Vagina (tissue), 2 donors: ENCODE data around the gene SENP6. TPM values are rescaled to one million over a fixed set of nuclear protein-coding genes. Genes with fewer than 3 reads are reported as not detected.
"Not testable (repeated sequence)": the region's sequence is repeated elsewhere in the genome, so short reads cannot be mapped to it uniquely, and the experiment has no call there.

Experiments used
- DNase-seq, 2 donors: peaks; one replicate each; pipeline ENCODE4 v3.0.0-alpha.2; 2017; ENCODE audit errors: extremely low spot score in 2 of 2
- H3K27ac ChIP-seq: fragments of 200-600 bp; sonication (generic); one replicate; pipeline ENCODE4 v1.5.1; 2019
- H3K27me3 ChIP-seq: fragments of 200-600 bp; sonication (generic); one replicate; pipeline ENCODE4 v1.5.1; 2019
- H3K36me3 ChIP-seq, 2 donors: fragments of 200-600 bp; sonication (generic); one replicate each; pipeline ENCODE4 v1.5.1; 2017 to 2019
- H3K4me1 ChIP-seq: fragments of 200-600 bp; sonication (generic); one replicate; pipeline ENCODE4 v1.5.1; 2019
- H3K4me3 ChIP-seq, 2 donors: fragments of 200-600 bp; sonication (generic); 1 replicate in 1 of 2; 2 replicates in 1 of 2; pipeline ENCODE4 v1.5.1; 2016 to 2019
- H3K9me3 ChIP-seq: fragments of 200-600 bp; sonication (generic); one replicate; pipeline ENCODE4 v1.5.1; 2019
- CTCF ChIP-seq, 3 experiments: fragments of 450-650 bp in 2 of 3; fragments of 200-600 bp in 1 of 3; sonication (generic) in 1 of 3; IDR thresholded peaks; one replicate each; pipeline ENCODE4 v1.5.1; 2017 to 2019; ENCODE audit warnings: antibody characterized with exemption in 3 of 3, mild to moderate bottlenecking in 2 of 3, moderate library complexity in 2 of 3
- POLR2A ChIP-seq, 2 donors: fragments of 450-650 bp; IDR thresholded peaks; one replicate each; pipeline ENCODE4 v1.6.1; 2017; ENCODE audit warnings: antibody characterized with exemption in 2 of 2, mild to moderate bottlenecking in 2 of 2, moderate library complexity in 2 of 2
- POLR2AphosphoS5 ChIP-seq, 2 donors: sonication (generic); formaldehyde crosslinking; IDR thresholded peaks; one replicate each; pipeline ENCODE4 v1.9.0; 2017; ENCODE audit warnings: antibody characterized with exemption in 2 of 2, mild to moderate bottlenecking in 2 of 2, low read depth in 1 of 2; ENCODE audit not compliant: insufficient read depth in 1 of 2
- intact Hi-C: fragments of 100-400 bp; cut with DNase I; formaldehyde crosslinking; loops from one replicate; pipeline ENCODE4 v1.15.1; 2023
- total RNA-seq: library from RNA; depleted of rRNA; stranded (reverse); fragments of >200 nt; gene quantifications from one replicate; pipeline ENCODE4 v1.2.3, GENCODE V29; 2016

The SENP6 gene
- total RNA-seq, 1 donor from 2014 or later, result 78.8 TPM

- Histone ChIP-seq H3K4me3 (no peak overlapping the region), H3K9me3 (no peaks in the 10 kb centered on the region), H3K36me3 (no peaks in the 10 kb centered on the region), H3K27me3 (no peaks in the 10 kb centered on the region), H3K27ac (no peak overlapping the region), H3K4me1 (no peaks in the 10 kb centered on the region)
- intact Hi-C loops, result no loop called here
- no peak for DNase-seq
- TF ChIP-seq POLR2A (IDR thresholded peaks at IDR 0.05), result no peak
- TF ChIP-seq CTCF (IDR thresholded peaks at IDR 0.05), result no peak
Measured at GRCh38 chr6:75727206-75727605, 125.5 kb downstream of the SENP6 start.

- H3K27me3 ChIP-seq, H3K4me1 ChIP-seq, DNase-seq, intact Hi-C loops, H3K4me3 ChIP-seq, H3K27ac ChIP-seq, H3K36me3 ChIP-seq, H3K9me3 ChIP-seq: not testable (repeated sequence)
Measured at GRCh38 chr6:75731029-75731428, 129.3 kb downstream of the SENP6 start.

- Histone ChIP-seq H3K27ac (no peak overlapping the region), H3K9me3 (no peaks in the 10 kb centered on the region), H3K4me1 (no peaks in the 10 kb centered on the region), H3K4me3 (no peak overlapping the region), H3K27me3 (no peaks in the 10 kb centered on the region), H3K36me3 (no peaks in the 10 kb centered on the region)
- DNase-seq, result no peak
- intact Hi-C loops, result no loop called here
- no peak for TF ChIP-seq CTCF (IDR thresholded peaks at IDR 0.05)
- no peak for TF ChIP-seq POLR2A (IDR thresholded peaks at IDR 0.05)
- TF ChIP-seq POLR2AphosphoS5 (IDR thresholded peaks at IDR 0.05; ENCODE audit: insufficient read depth in 1 of 2, low read depth in 1 of 2), result no peak
Measured at GRCh38 chr6:75735491-75736186, 134.0 kb downstream of the SENP6 start.

GRCh38 chr6:75743971-75744370 lies 142.3 kb downstream of the SENP6 start:
- H3K27me3 ChIP-seq, result no peaks in the 10 kb centered on the region
- no peak overlapping the region for H3K27ac ChIP-seq
- no peak overlapping the region for H3K4me3 ChIP-seq
- intact Hi-C loops, result no loop called here
- H3K36me3 ChIP-seq, result no peaks in the 10 kb centered on the region
- H3K4me1 ChIP-seq, result peaks cover 8% of the 10 kb centered on the region
- no peaks in the 10 kb centered on the region for H3K9me3 ChIP-seq
- no peak for DNase-seq
- TF ChIP-seq POLR2AphosphoS5 (IDR thresholded peaks at IDR 0.05; ENCODE audit: insufficient read depth in 1 of 2, low read depth in 1 of 2), result no peak

DNA sequence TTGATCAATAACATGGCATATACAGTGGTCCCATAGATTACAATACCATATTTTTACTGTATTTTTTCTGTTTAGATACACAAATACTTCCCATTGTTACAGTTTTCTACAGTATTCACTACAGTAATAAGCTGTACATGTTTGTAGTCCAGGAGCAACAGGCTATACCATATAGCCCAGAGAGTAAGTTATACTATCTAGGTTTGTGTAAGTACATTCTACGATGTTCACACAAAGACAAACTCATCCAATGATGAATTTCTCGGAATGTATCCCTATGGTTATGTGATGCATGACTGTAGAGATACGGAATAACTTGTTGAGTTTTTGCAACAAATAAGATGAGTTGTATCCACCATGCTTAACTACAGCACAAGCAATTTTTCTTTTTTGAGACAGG lies 143.7 kb downstream of the SENP6 start:
- peaks cover 13% of the 10 kb centered on the region for H3K4me1 ChIP-seq
- H3K9me3 ChIP-seq, result no peaks in the 10 kb centered on the region
- intact Hi-C loops, result no loop called here
- no peak overlapping the region for H3K27ac ChIP-seq
- no peak overlapping the region for H3K4me3 ChIP-seq
- no peaks in the 10 kb centered on the region for H3K36me3 ChIP-seq
- H3K27me3 ChIP-seq, result no peaks in the 10 kb centered on the region
- TF ChIP-seq POLR2A (IDR thresholded peaks at IDR 0.05) (no peak), CTCF (IDR thresholded peaks at IDR 0.05) (no peak), POLR2AphosphoS5 (IDR thresholded peaks at IDR 0.05; ENCODE audit: insufficient read depth in 1 of 2, low read depth in 1 of 2) (no peak)
- DNase-seq, result no peak

- Histone ChIP-seq H3K9me3 (no peaks in the 10 kb centered on the region), H3K36me3 (no peaks in the 10 kb centered on the region), H3K4me1 (peaks cover 21% of the 10 kb centered on the region), H3K27ac (no peak overlapping the region), H3K27me3 (no peaks in the 10 kb centered on the region), H3K4me3 (no peak overlapping the region)
- no peak for DNase-seq
- intact Hi-C loops, result no loop called here
- no peak for TF ChIP-seq CTCF (IDR thresholded peaks at IDR 0.05)
- no peak for TF ChIP-seq POLR2AphosphoS5 (IDR thresholded peaks at IDR 0.05; ENCODE audit: insufficient read depth in 1 of 2, low read depth in 1 of 2)
- no peak for TF ChIP-seq POLR2A (IDR thresholded peaks at IDR 0.05)
Measured at GRCh38 chr6:75746221-75746620, 144.5 kb downstream of the SENP6 start.
